HG03565 (cell line): ENCODE results near the gene JMJD4.
"Not testable (repeated sequence)": the region's sequence is repeated elsewhere in the genome, so short reads cannot be mapped to it uniquely, and the experiment has no call there.

ENCODE experiments used
- ATAC-seq: cut with Tn5 transposase; IDR thresholded peaks from one replicate; pipeline ENCODE4 v1.9.1; 2021; ENCODE audit warnings: mild to moderate bottlenecking, moderate library complexity; ENCODE audit not compliant: unreplicated experiment

Gene JMJD4

GRCh38 chr1:227733751-227734545 is 1.2 kb downstream of the JMJD4 start:
- no peak for ATAC-seq

GRCh38 chr1:227733309-227733705 is 1.8 kb downstream of the JMJD4 start:
- ATAC-seq, result no peak

GRCh38 chr1:227732586-227733308 is 2.4 kb downstream of the JMJD4 start:
- no peak for ATAC-seq

GRCh38 chr1:227731696-227732585 is 3.2 kb downstream of the JMJD4 start:
- ATAC-seq, result no peak

GRCh38 chr1:227731241-227731677 is 3.8 kb downstream of the JMJD4 start:
- ATAC-seq, result no peak

GRCh38 chr1:227730630-227731151 is 4.4 kb downstream of the JMJD4 start:
- no peak for ATAC-seq

GRCh38 chr1:227729881-227730629 is 5.0 kb downstream of the JMJD4 start:
- peak; percentile 18 for ATAC-seq

- ATAC-seq, result no peak
These were observed 5.8 kb downstream of the JMJD4 start for GRCh38 chr1:227729144-227729880.

- no peak for ATAC-seq
These were observed 6.3 kb downstream of the JMJD4 start for GRCh38 chr1:227728892-227729143.

GRCh38 chr1:227728059-227728891 is 6.8 kb downstream of the JMJD4 start:
- no peak for ATAC-seq

GRCh38 chr1:227726924-227727599 is 8.0 kb downstream of the JMJD4 start:
- no peak for ATAC-seq

GRCh38 chr1:227726318-227726717 is 8.8 kb downstream of the JMJD4 start:
- no peak for ATAC-seq

- ATAC-seq, result no peak
These were observed 10.1 kb downstream of the JMJD4 start for GRCh38 chr1:227725046-227725445.

GRCh38 chr1:227723474-227723873 is 11.6 kb downstream of the JMJD4 start:
- ATAC-seq, result no peak

GRCh38 chr1:227718932-227719331 is 16.2 kb downstream of the JMJD4 start:
- ATAC-seq, result no peak

- ATAC-seq, result peak; percentile 71
These were observed 22.5 kb downstream of the JMJD4 start for GRCh38 chr1:227712648-227713047.

GRCh38 chr1:227710474-227710873 is 24.6 kb downstream of the JMJD4 start:
- not testable (repeated sequence) for ATAC-seq

- ATAC-seq, result no peak
These were observed 25.7 kb downstream of the JMJD4 start for GRCh38 chr1:227709451-227709850.
